Measurements from ENCODE around the gene FBXL3. TPM values are rescaled to one million over a fixed set of nuclear protein-coding genes. Genes with fewer than 3 reads are reported as not detected.

FBXL3 gene
- total RNA-seq (ENCODE audit: insufficient read depth, low replicate concordance) = 108 TPM

- peak; percentile 94 for DNase-seq (ENCODE audit: low spot score)
Observed at GRCh38 chr13:77026861-77027621, at the start of gene FBXL3. TSS of gene FBXL3 (minus strand) at chr13:77027159. CDS start at chr13:77021860, 5,299 bp downstream.

GRCh38 chr13:77067519-77067918, 40.6 kb upstream of the FBXL3 start:
- no peak for DNase-seq (ENCODE audit: low spot score)

- DNase-seq (ENCODE audit: low spot score) = peak; percentile 20
Observed at GRCh38 chr13:77065461-77066147, 38.6 kb upstream of the FBXL3 start.

- no peak for DNase-seq (ENCODE audit: low spot score)
Observed at GRCh38 chr13:77062097-77062496, 35.1 kb upstream of the FBXL3 start.

GRCh38 chr13:77061362-77061761, 34.4 kb upstream of the FBXL3 start:
- DNase-seq (ENCODE audit: low spot score) = no peak

- DNase-seq (ENCODE audit: low spot score) = no peak
Observed at GRCh38 chr13:77056886-77057285, 29.9 kb upstream of the FBXL3 start.

GRCh38 chr13:77056382-77056781, 29.4 kb upstream of the FBXL3 start:
- DNase-seq (ENCODE audit: low spot score) = no peak

GRCh38 chr13:77055158-77055557, 28.2 kb upstream of the FBXL3 start:
- no peak for DNase-seq (ENCODE audit: low spot score)

GRCh38 chr13:77053192-77053591, 26.2 kb upstream of the FBXL3 start:
- DNase-seq (ENCODE audit: low spot score) = no peak

- DNase-seq (ENCODE audit: low spot score) = no peak
Observed at GRCh38 chr13:77048681-77049080, 21.7 kb upstream of the FBXL3 start.

GRCh38 chr13:77047649-77048343, 20.8 kb upstream of the FBXL3 start:
- no peak for DNase-seq (ENCODE audit: low spot score)

GRCh38 chr13:77042566-77043177, 15.7 kb upstream of the FBXL3 start:
- peak; percentile 11 for DNase-seq (ENCODE audit: low spot score)

- no peak for DNase-seq (ENCODE audit: low spot score)
Observed at GRCh38 chr13:77040835-77041234, 13.9 kb upstream of the FBXL3 start.

GRCh38 chr13:77040076-77040475, 13.1 kb upstream of the FBXL3 start:
- DNase-seq (ENCODE audit: low spot score) = no peak

- no peak for DNase-seq (ENCODE audit: low spot score)
Observed at GRCh38 chr13:77038907-77039480, 12.0 kb upstream of the FBXL3 start.

GRCh38 chr13:77036279-77036678, 9.3 kb upstream of the FBXL3 start:
- DNase-seq (ENCODE audit: low spot score) = no peak

- DNase-seq (ENCODE audit: low spot score) = peak; percentile 7
Observed at GRCh38 chr13:77034881-77035280, 7.9 kb upstream of the FBXL3 start.

GRCh38 chr13:77033717-77034302, 6.9 kb upstream of the FBXL3 start:
- DNase-seq (ENCODE audit: low spot score) = no peak

- no peak for DNase-seq (ENCODE audit: low spot score)
Observed at GRCh38 chr13:77031656-77032243, 4.8 kb upstream of the FBXL3 start.

- peak; percentile 51 for DNase-seq (ENCODE audit: low spot score)
Observed at GRCh38 chr13:77029436-77029835, 2.5 kb upstream of the FBXL3 start.

- DNase-seq (ENCODE audit: low spot score) = peak; percentile 21
Observed at GRCh38 chr13:77028202-77028601, 1.2 kb upstream of the FBXL3 start.

Data from umbilical cord (tissue), 2 donors.